ENCODE results near the gene ARHGAP26. TPM values are rescaled to one million over a fixed set of nuclear protein-coding genes. Genes with fewer than 3 reads are reported as not detected.

ARHGAP26 gene
- total and polyA plus RNA-seq, 2 experiments from 2014 or later, result 9.5 to 16.8 TPM

DNA sequence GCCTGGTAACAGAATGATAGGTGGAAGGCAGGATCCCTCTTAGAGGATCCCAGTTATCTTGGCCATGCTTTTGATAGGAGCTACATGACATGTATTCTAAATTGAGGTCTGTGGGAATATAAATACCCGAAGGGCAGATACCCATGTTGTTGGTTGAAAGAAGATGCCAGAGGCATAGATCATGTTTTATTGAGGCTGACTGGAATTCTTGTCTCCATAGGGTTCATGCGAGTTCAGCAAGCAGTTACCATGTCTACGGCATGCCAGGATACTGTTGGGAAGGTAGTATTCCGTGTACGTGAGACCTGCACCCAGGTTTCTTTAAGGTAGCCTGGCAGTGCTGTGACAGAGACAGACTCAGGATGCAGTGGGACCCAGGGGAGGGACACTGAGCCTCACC is 402.6 kb downstream of the ARHGAP26 start:
- Histone ChIP-seq H3K4me1 (ENCODE audit: insufficient read depth) (peaks cover 22% of the 10 kb centered on the region; the same call in 1 of the 2 replicates), H3K27ac (ENCODE audit: low read depth) (no peak overlapping the region), H3K9me2 (ENCODE audit: insufficient read depth) (peaks cover 9% of the 10 kb centered on the region; the same call in 1 of the 2 replicates), H4K20me1 (replicated peaks; ENCODE audit: insufficient read depth) (no peaks in the 10 kb centered on the region), H3K4me3 (no peak overlapping the region), H3F3A (replicated peaks; ENCODE audit: low read depth) (no peaks in the 10 kb centered on the region), H2AFZ (no peak overlapping the region), H3K36me3 (ENCODE audit: insufficient read depth) (no peaks in the 10 kb centered on the region), H3K4me2 (no peak overlapping the region), H3K79me2 (replicated peaks; ENCODE audit: insufficient read depth) (no peaks in the 10 kb centered on the region), H3K27me3 (ENCODE audit: insufficient read depth) (no peaks in the 10 kb centered on the region)
- Mint-ChIP-seq H3K9me3 (no peaks in the 10 kb centered on the region), H3K36me3 (ENCODE audit: low read depth) (no peaks in the 10 kb centered on the region), H3K27me3 (ENCODE audit: insufficient read depth, low read depth, poor library complexity) (no peaks in the 10 kb centered on the region), H3K4me1 (peaks cover 40% of the 10 kb centered on the region), H3K27ac (no peak overlapping the region), H3K4me3 (no peak overlapping the region)
- TF ChIP-seq ZNF462 (CRISPR knock-in tag; IDR thresholded peaks at IDR 0.05) (no peak), REST (IDR thresholded peaks at IDR 0.05; ENCODE audit: unreplicated experiment) (no peak), JUNB (IDR thresholded peaks at IDR 0.05; ENCODE audit: unreplicated experiment) (no peak), ETS1 (IDR thresholded peaks at IDR 0.05) (no peak), ZNF114 (CRISPR knock-in tag; IDR thresholded peaks at IDR 0.05) (no peak), EZH2phosphoT487 (IDR thresholded peaks at IDR 0.05; ENCODE audit: unreplicated experiment) (no peak)
- ATAC-seq (no peak), DNase-seq (ENCODE audit: low spot score) (no peak)

Data from GM23338 (cell line).